H1 (cell line): ENCODE results near the gene ACKR3. TPM values are rescaled to one million over a fixed set of nuclear protein-coding genes. Genes with fewer than 3 reads are reported as not detected.

Experiments used
- CTCF ChIA-PET: fragments of 300-600 bp; sonication (Branson Sonifier 250); formaldehyde crosslinking; loops from one replicate; lab custom pipeline; 2021; ENCODE audit not compliant: partially characterized antibody; lab: Charles Lee
- POLR2A ChIA-PET: fragments of 300-600 bp; sonication (Branson Sonifier 250); formaldehyde crosslinking; loops from one replicate; lab custom pipeline; 2021; ENCODE audit warnings: inconsistent platforms; ENCODE audit not compliant: partially characterized antibody; lab: Charles Lee
- DNase-seq, 2 experiments: peaks; one replicate each; pipeline versions ENCODE4 v3.0.0 to v3.0.0-alpha.2; 2010 to 2022; ENCODE audit warnings: low spot score in 2 of 2, low read depth in 1 of 2, mixed read lengths in 1 of 2
- FAIRE-seq: peaks from 2 replicates; lab custom pipeline; 2011; peaks lifted over from hg19 to GRCh38; lab: Jason Lieb, UNC
- H2AFZ ChIP-seq: 2 replicates; pipeline ENCODE4 v1.8.1; 2012; ENCODE audit warnings: low read length, inconsistent platforms
- H2AK5ac ChIP-seq: 2 replicates; pipeline ENCODE4 v1.6.1; 2013; ENCODE audit warnings: low read depth, low read length
- H2BK120ac ChIP-seq: replicated peaks from 2 replicates; pipeline ENCODE3; 2013; ENCODE audit warnings: low read depth, low read length, inconsistent platforms
- H2BK12ac ChIP-seq: 2 replicates; pipeline ENCODE4 v1.6.1; 2013; ENCODE audit warnings: low read depth, low read length
- H2BK15ac ChIP-seq: 2 replicates; pipeline ENCODE4 v1.6.1; 2013; ENCODE audit warnings: low read length
- H2BK20ac ChIP-seq: 2 replicates; pipeline ENCODE4 v1.6.1; 2013; ENCODE audit warnings: low read length
- H2BK5ac ChIP-seq: 2 replicates; pipeline ENCODE4 v1.6.1; 2013; ENCODE audit warnings: low read depth, low read length
- H3K14ac ChIP-seq: 2 replicates; pipeline ENCODE4 v1.6.1; 2013; ENCODE audit warnings: inconsistent platforms; ENCODE audit not compliant: insufficient read length
- H3K18ac ChIP-seq: 2 replicates; pipeline ENCODE4 v1.6.1; 2013; ENCODE audit warnings: low read length; ENCODE audit errors: extremely low read depth
- H3K23ac ChIP-seq: 2 replicates; pipeline ENCODE4 v1.6.1; 2013; ENCODE audit warnings: inconsistent platforms; ENCODE audit not compliant: insufficient read length
- H3K23me2 ChIP-seq: 2 replicates; pipeline ENCODE4 v1.6.1; 2013; ENCODE audit warnings: low read depth, low read length
- H3K27ac ChIP-seq: 2 replicates; pipeline ENCODE4 v1.6.1; 2011; ENCODE audit warnings: low read depth, low read length, inconsistent platforms
- H3K27me3 ChIP-seq, 4 experiments: replicated peaks in 1 of 4; 1 replicate in 1 of 4; 2 replicates in 3 of 4; pipeline versions ENCODE4 v1.6.1 to v1.8.1; 2011 to 2013; ENCODE audit warnings: low read length in 3 of 4, mild to moderate bottlenecking in 3 of 4, inconsistent platforms in 2 of 4, mixed read lengths in 2 of 4, moderate library complexity in 1 of 4; ENCODE audit not compliant: control insufficient read depth in 3 of 4, insufficient read depth in 3 of 4; ENCODE audit errors: extremely low read depth in 1 of 4
- H3K36me3 ChIP-seq, 4 experiments: 2 replicates each; pipeline versions ENCODE4 v1.6.1 to v1.8.1; 2011 to 2013; ENCODE audit warnings: mild to moderate bottlenecking in 4 of 4, low read length in 3 of 4, moderate library complexity in 2 of 4, control low read depth in 1 of 4, inconsistent platforms in 1 of 4; ENCODE audit not compliant: insufficient read depth in 4 of 4, control insufficient read depth in 2 of 4
- H3K4ac ChIP-seq: replicated peaks from 2 replicates; pipeline ENCODE3; 2013; ENCODE audit warnings: low read length, low read depth, mixed read lengths, inconsistent platforms; ENCODE audit not compliant: insufficient read length
- H3K4me1 ChIP-seq, 4 experiments: replicated peaks in 1 of 4; 1 replicate in 1 of 4; 2 replicates in 3 of 4; pipeline versions ENCODE4 v1.6.1 to v1.8.1; 2011 to 2013; ENCODE audit warnings: low read length in 3 of 4, inconsistent platforms in 2 of 4, mixed read lengths in 1 of 4; ENCODE audit not compliant: insufficient read depth in 4 of 4, control insufficient read depth in 3 of 4
- H3K4me2 ChIP-seq, 2 experiments: 2 replicates each; pipeline versions ENCODE4 v1.6.1 to v1.8.1; 2011 to 2013; ENCODE audit warnings: low read depth in 2 of 2, low read length in 2 of 2, control low read depth in 1 of 2, inconsistent platforms in 1 of 2, mild to moderate bottlenecking in 1 of 2; ENCODE audit not compliant: insufficient read depth in 1 of 2
- H3K4me3 ChIP-seq, 4 experiments: fragments of 200-600, 300-600 bp in 1 of 4; sonication (generic), shearing (Covaris generic), sonication (Bioruptor Twin) in 1 of 4; 2 replicates each; pipeline versions ENCODE4 v1.5.1 to v1.8.1; 2011 to 2016; ENCODE audit warnings: low read length in 4 of 4, low read depth in 3 of 4, control low read depth in 2 of 4, inconsistent platforms in 2 of 4, mild to moderate bottlenecking in 2 of 4, mixed read lengths in 1 of 4, moderate library complexity in 1 of 4; ENCODE audit not compliant: insufficient read depth in 2 of 4; ENCODE audit errors: extremely low read depth in 1 of 4
- H3K56ac ChIP-seq: replicated peaks from 2 replicates; pipeline ENCODE3; 2013; ENCODE audit warnings: low read depth, mild to moderate bottlenecking, mixed read lengths, low read length, inconsistent platforms; ENCODE audit not compliant: insufficient read length
- H3K79me1 ChIP-seq: 2 replicates; pipeline ENCODE4 v1.6.1; 2013; ENCODE audit warnings: low read depth, low read length, control low read depth
- H3K79me2 ChIP-seq, 2 experiments: 2 replicates each; pipeline versions ENCODE4 v1.6.1 to v1.8.1; 2012 to 2013; ENCODE audit warnings: low read length in 2 of 2, mild to moderate bottlenecking in 2 of 2, inconsistent platforms in 1 of 2; ENCODE audit not compliant: insufficient read depth in 2 of 2, control insufficient read depth in 1 of 2
- H3K9ac ChIP-seq, 4 experiments: replicated peaks in 1 of 4; 1 replicate in 1 of 4; 2 replicates in 3 of 4; pipeline versions ENCODE4 v1.6.1 to v1.8.1; 2011 to 2013; ENCODE audit warnings: low read depth in 3 of 4, low read length in 3 of 4, control low read depth in 2 of 4, mild to moderate bottlenecking in 2 of 4, moderate library complexity in 2 of 4, inconsistent platforms in 1 of 4; ENCODE audit errors: extremely low read depth in 1 of 4
- H3K9me3 ChIP-seq, 2 experiments: 2 replicates each; pipeline versions ENCODE4 v1.6.1 to v1.8.1; 2012 to 2013; ENCODE audit warnings: mild to moderate bottlenecking in 2 of 2, moderate library complexity in 2 of 2, control low read depth in 1 of 2, inconsistent platforms in 1 of 2, low read depth in 1 of 2, low read length in 1 of 2, mixed read lengths in 1 of 2; ENCODE audit not compliant: insufficient read depth in 2 of 2
- H4K20me1 ChIP-seq, 2 experiments: replicated peaks in 1 of 2; 2 replicates each; pipeline versions ENCODE3 to v1.8.1; 2011 to 2013; ENCODE audit warnings: inconsistent platforms in 2 of 2, low read length in 2 of 2, mild to moderate bottlenecking in 1 of 2; ENCODE audit not compliant: insufficient read depth in 2 of 2, control insufficient read depth in 1 of 2
- H4K5ac ChIP-seq: 2 replicates; pipeline ENCODE4 v1.6.1; 2013; ENCODE audit warnings: low read length, low read depth, mixed read lengths, inconsistent platforms; ENCODE audit not compliant: insufficient read length
- H4K8ac ChIP-seq: 2 replicates; pipeline ENCODE4 v1.8.0; 2013; ENCODE audit warnings: mild to moderate bottlenecking, moderate library complexity, low read length, inconsistent platforms; ENCODE audit not compliant: insufficient read depth; ENCODE audit errors: extremely low read depth
- H4K91ac ChIP-seq: replicated peaks from 2 replicates; pipeline ENCODE3; 2013; ENCODE audit warnings: low read length, mixed read lengths, inconsistent platforms; ENCODE audit not compliant: insufficient read length
- CBX5 ChIP-seq: fragments of 300-800, 300-1000 bp; sonication (generic); IDR thresholded peaks from 2 replicates; pipeline ENCODE4 v1.7.1; 2016; ENCODE audit warnings: antibody characterized with exemption, low read length, low read depth
- JUN ChIP-seq: IDR thresholded peaks from 2 replicates; pipeline ENCODE4 v1.6.1; 2011; ENCODE audit warnings: low read depth, mild to moderate bottlenecking, improper control_type of control experiment, low read length
- KDM4A ChIP-seq: IDR thresholded peaks from one replicate; pipeline ENCODE4 v1.7.1; 2012; ENCODE audit warnings: low read depth, mild to moderate bottlenecking, moderate library complexity, low read length, inconsistent platforms; ENCODE audit not compliant: severe bottlenecking
- POU5F1 ChIP-seq: IDR thresholded peaks from 2 replicates; pipeline ENCODE4 v1.6.1; 2011; ENCODE audit warnings: low read depth, mild to moderate bottlenecking, low read length, moderate library complexity
- RAD21 ChIP-seq, 2 experiments: IDR thresholded peaks in 1 of 2; conservative IDR thresholded peaks in 1 of 2; 2 replicates each; pipeline ENCODE4 v1.6.1; 2011; ENCODE audit warnings: low read depth in 2 of 2, low read length in 2 of 2, improper control_type of control experiment in 1 of 2, inconsistent platforms in 1 of 2, mild to moderate bottlenecking in 1 of 2, moderate library complexity in 1 of 2
- RNF2 ChIP-seq: fragments of 200-900, 300-1000 bp; sonication (generic); IDR thresholded peaks from 2 replicates; pipeline ENCODE4 v1.7.1; 2016; ENCODE audit warnings: borderline replicate concordance, low read depth, mild to moderate bottlenecking, antibody characterized with exemption, low read length; ENCODE audit not compliant: poor library complexity, severe bottlenecking; ENCODE audit errors: missing control alignments
- ZNF274 ChIP-seq: IDR thresholded peaks from 2 replicates; pipeline ENCODE4 v1.7.0; 2012; ENCODE audit warnings: low read length, borderline replicate concordance; ENCODE audit errors: extremely low read depth
- WGBS, 2 experiments: shearing (Covaris generic) in 1 of 2; methylation state at CpG; one replicate each; pipeline versions ENCODE4 v1.1.6 to v1.1.7; 2013 to 2015; ENCODE audit warnings: low lambda C conversion rate in 2 of 2, mixed read lengths in 2 of 2, inconsistent platforms in 1 of 2, low coverage in 1 of 2, missing lambda C conversion rate in 1 of 2; ENCODE audit not compliant: insufficient replicate concordance in 2 of 2, insufficient coverage in 1 of 2, insufficient read length in 1 of 2; ENCODE audit errors: extremely low coverage in 1 of 2, missing lambda C conversion rate in 1 of 2; 5-methylcytosine and 5-hydroxymethylcytosine counted together
- polyA plus RNA-seq, 7 experiments: library from polyadenylated mRNA; depleted of rRNA in 3 of 7; stranded (reverse) in 5 of 7; unstranded in 2 of 7; fragments of >200 nt in 5 of 7; fragments of 200-250 nt in 2 of 7; gene quantifications; 1 replicate in 5 of 7; 2 replicates in 1 of 7; 4 replicates in 1 of 7; pipeline versions ENCODE4 v1.2.1 to v1.2.3, GENCODE V29; 2011 to 2013; ENCODE audit warnings: missing spikeins in 2 of 7, mixed read lengths in 2 of 7
- total RNA-seq: library from RNA; stranded (reverse); fragmentation: NEBNext Ultra II Directional; extraction: Animal tissue kit (Norgen Biotek cat#: 25700); gene quantifications from 2 replicates; pipeline ENCODE4 v1.2.1, GENCODE V29; 2021
- TF ChIP-seq, protein P1 (sequence below): IDR thresholded peaks from 2 replicates; pipeline ENCODE4 v1.6.1; 2012; ENCODE audit warnings: low read length, inconsistent platforms

The ACKR3 gene
- total and polyA plus RNA-seq, 2 of the 8 experiments (the other 6 are each of a cell fraction or from before 2014, with no cell fraction given), result 1.4 to 24.4 TPM

DNA sequence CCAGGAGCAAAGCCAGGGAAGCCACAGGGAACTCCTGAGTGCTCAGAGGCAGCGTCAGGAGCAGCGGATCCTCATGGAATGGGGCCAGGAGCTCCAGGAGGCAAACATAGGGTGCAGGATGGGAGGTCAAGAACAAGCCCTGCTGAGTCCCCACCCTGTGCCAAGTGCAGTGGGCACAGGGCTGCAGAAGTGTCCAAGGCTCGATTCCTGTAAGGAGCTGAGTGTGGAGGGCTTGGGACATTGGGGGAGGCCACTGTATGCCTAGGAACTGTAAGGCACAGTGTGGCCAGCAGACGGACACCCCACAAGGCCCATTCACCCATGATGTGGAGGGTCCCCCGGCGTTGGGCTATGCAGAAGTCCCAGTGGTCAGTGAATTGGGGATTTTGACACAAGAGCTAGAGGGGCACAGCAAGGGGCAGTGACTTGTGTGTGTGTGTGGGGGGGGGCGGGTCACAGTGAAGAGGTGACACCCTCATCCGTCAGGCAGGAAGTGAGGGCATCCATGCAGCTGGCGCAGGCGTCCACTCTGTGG lies 55.6 kb downstream of the ACKR3 start:
- peaks cover 0 to 3% (median 1%) of the 10 kb centered on the region in 4 experiments; a peak in 2 of 7 replicates for H3K4me1 ChIP-seq
- no peak overlapping the region for H2BK5ac ChIP-seq
- no peaks in the 10 kb centered on the region for H3K23me2 ChIP-seq
- no peaks in the 10 kb centered on the region for H3K36me3 ChIP-seq
- POLR2A ChIA-PET, result interaction anchor here (1.1 kb wide), 1 partner anchor 9 kb away, joined by 3 read pairs; no protein-coding TSS in a partner anchor
- no peak overlapping the region for H4K91ac ChIP-seq
- H3K4me3 ChIP-seq, result no peak overlapping the region
- no peak overlapping the region; the same call in 1 of the 2 replicates for H3K18ac ChIP-seq
- no peak overlapping the region for H3K4ac ChIP-seq
- H2BK15ac ChIP-seq, result no peak overlapping the region
- no peaks in the 10 kb centered on the region for H3K79me1 ChIP-seq
- DNase-seq (no peak), FAIRE-seq (no peak)
- no peak overlapping the region for H3K23ac ChIP-seq
- H2AFZ ChIP-seq, result no peak overlapping the region
- CTCF ChIA-PET, result interaction anchor here (0.6 to 5.0 kb wide), 13 partner anchors 10 to 402 kb away, joined by 3 to 35 read pairs (median 4); partner anchors contain the start of gene ACKR3
- TF ChIP-seq POU5F1 (no peak), RNF2 (no peak), JUN (no peak), RAD21 (IDR thresholded peaks at IDR 0.05 in 1 of 2, conservative IDR thresholded peaks at IDR 0.05 in 1 of 2; ENCODE audit: low read depth in 2 of 2, low read length in 2 of 2) (no peak), CBX5 (no peak), KDM4A (no peak), ZNF274 (no peak)
- TF ChIP-seq, protein P1, sequence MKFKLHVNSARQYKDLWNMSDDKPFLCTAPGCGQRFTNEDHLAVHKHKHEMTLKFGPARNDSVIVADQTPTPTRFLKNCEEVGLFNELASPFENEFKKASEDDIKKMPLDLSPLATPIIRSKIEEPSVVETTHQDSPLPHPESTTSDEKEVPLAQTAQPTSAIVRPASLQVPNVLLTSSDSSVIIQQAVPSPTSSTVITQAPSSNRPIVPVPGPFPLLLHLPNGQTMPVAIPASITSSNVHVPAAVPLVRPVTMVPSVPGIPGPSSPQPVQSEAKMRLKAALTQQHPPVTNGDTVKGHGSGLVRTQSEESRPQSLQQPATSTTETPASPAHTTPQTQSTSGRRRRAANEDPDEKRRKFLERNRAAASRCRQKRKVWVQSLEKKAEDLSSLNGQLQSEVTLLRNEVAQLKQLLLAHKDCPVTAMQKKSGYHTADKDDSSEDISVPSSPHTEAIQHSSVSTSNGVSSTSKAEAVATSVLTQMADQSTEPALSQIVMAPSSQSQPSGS, result no peak
- no peak overlapping the region for H3K14ac ChIP-seq
- no peak overlapping the region for H2BK12ac ChIP-seq
- H2BK20ac ChIP-seq, result no peak overlapping the region
- H3K9ac ChIP-seq, result no peak overlapping the region
- no peaks in the 10 kb centered on the region for H3K9me3 ChIP-seq
- H3K4me2 ChIP-seq, result no peak overlapping the region
- no peaks in the 10 kb centered on the region for H4K20me1 ChIP-seq
- no peak overlapping the region for H4K5ac ChIP-seq
- H3K27ac ChIP-seq, result no peak overlapping the region
- WGBS, 2 experiments, result 86% methylated on average over 10 of the region's 10 CpGs; no CpG with 5 or more reads in 1 of the 2 experiments
- H4K8ac ChIP-seq, result no peak overlapping the region; the same call in 1 of the 2 replicates
- no peak overlapping the region for H2BK120ac ChIP-seq
- H3K79me2 ChIP-seq, result no peaks in the 10 kb centered on the region
- H3K56ac ChIP-seq, result no peak overlapping the region
- H2AK5ac ChIP-seq, result no peak overlapping the region
- H3K27me3 ChIP-seq, result no peaks in the 10 kb centered on the region; a peak in 1 of 7 replicates
